BLaER1 treated with 17β-estradiol and CSF1 and Interleukin-3, amounts not matched to agents 10 nM and 100 nM (cell line): Measurements from ENCODE around the gene TEFM.

Source experiments
- H3K27ac ChIP-seq, 11 experiments: shearing (Covaris generic); formaldehyde crosslinking; 2 replicates each; pipeline ENCODE4 v1.8.1; 2022
- H3K27me3 ChIP-seq, 11 experiments: shearing (Covaris generic); formaldehyde crosslinking; 2 replicates each; pipeline ENCODE4 v1.8.1; 2022
- H3K36me3 ChIP-seq, 11 experiments: shearing (Covaris generic); formaldehyde crosslinking; 2 replicates each; pipeline ENCODE4 v1.8.1; 2022
- H3K4me1 ChIP-seq, 10 experiments: shearing (Covaris generic); formaldehyde crosslinking; 2 replicates each; pipeline ENCODE4 v1.8.1; 2022
- H3K4me2 ChIP-seq, 11 experiments: shearing (Covaris generic); formaldehyde crosslinking; 2 replicates each; pipeline ENCODE4 v1.8.1; 2022
- H3K4me3 ChIP-seq, 10 experiments: shearing (Covaris generic); formaldehyde crosslinking; 2 replicates each; pipeline ENCODE4 v1.8.1; 2022
- H3K9ac ChIP-seq, 11 experiments: shearing (Covaris generic); formaldehyde crosslinking; 2 replicates each; pipeline ENCODE4 v1.8.1; 2022
- H3K9me3 ChIP-seq, 11 experiments: shearing (Covaris generic); formaldehyde crosslinking; replicated peaks in 1 of 11; 2 replicates each; pipeline ENCODE4 v1.8.1; 2022
- H4K20me1 ChIP-seq, 11 experiments: shearing (Covaris generic); formaldehyde crosslinking; 2 replicates each; pipeline ENCODE4 v1.8.1; 2022
- Cebpa-rat ChIP-seq, 11 experiments: shearing (Covaris generic); IDR thresholded peaks; 2 replicates each; pipeline ENCODE4 v1.8.1; 2022

Gene TEFM, protein sequence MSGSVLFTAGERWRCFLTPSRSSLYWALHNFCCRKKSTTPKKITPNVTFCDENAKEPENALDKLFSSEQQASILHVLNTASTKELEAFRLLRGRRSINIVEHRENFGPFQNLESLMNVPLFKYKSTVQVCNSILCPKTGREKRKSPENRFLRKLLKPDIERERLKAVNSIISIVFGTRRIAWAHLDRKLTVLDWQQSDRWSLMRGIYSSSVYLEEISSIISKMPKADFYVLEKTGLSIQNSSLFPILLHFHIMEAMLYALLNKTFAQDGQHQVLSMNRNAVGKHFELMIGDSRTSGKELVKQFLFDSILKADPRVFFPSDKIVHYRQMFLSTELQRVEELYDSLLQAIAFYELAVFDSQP

DNA sequence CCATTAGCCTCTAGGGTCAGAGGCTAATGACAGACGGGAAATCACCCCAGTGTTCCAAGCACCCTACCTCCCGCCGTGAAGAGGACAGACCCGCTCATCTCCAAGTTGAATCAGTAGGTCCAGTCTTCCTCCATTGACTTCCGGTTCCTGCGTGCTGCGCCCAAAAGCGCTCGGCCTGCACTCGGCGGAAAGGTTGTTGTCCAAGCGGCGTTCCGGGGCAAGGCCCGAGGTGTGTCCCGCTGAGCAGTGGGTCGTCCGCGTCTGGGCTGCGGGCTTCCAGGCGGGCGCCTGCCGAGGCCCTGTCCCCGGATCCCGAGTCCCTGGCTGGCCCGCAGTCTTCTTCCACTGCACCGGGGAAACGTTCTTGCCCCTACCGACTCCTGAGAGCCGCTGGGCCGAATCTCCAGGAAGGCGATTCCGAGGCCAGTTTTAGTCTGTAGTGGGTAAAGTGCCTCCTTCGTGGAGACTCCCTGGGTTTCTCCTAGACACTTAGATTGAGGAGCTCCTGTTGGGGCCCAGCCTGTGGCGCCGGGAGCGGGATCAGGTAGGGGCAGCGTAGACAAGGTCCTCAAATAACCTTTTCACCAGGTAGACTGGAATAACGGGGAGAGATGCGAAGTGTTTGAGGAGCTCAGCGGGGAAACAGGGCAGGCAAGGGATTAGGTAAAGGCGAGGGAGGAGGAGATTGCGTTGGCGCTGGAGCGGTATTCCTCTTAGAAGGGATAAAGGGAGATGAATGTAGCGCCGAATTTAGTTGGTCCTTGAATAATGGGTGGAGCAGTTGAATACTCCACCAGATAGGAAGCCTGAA, at the start of gene TEFM:
Gene TEFM (minus strand): TSS at position 138 of the 811 bp plus-strand sequence. CDS start 40 bp downstream, at position 98.
- H3K27ac ChIP-seq, result peak within 1 kb of the TSS; percentile 82 to 96 (median 93)
- peak within 1 kb of the TSS; percentile 88 to 97 (median 95) for H3K9ac ChIP-seq
- peak within 1 kb of the TSS; percentile 72 to 87 (median 79) for H3K4me3 ChIP-seq
- H3K27me3 ChIP-seq, result no peaks in the 10 kb centered on the region
- peak within 1 kb of the TSS; percentile 78 to 99 (median 96) for H3K4me2 ChIP-seq
- H3K9me3 ChIP-seq, result no peaks in the 10 kb centered on the region
- peaks cover 13 to 34% (median 28%) of the 10 kb centered on the region in 11 experiments for H3K36me3 ChIP-seq
- H3K4me1 ChIP-seq, result peaks cover 18 to 66% (median 27%) of the 10 kb centered on the region in 10 experiments
- H4K20me1 ChIP-seq, result peaks cover 0 to 9% (median 0%) of the 10 kb centered on the region in 11 experiments; a peak in 8 of 22 replicates
- no peak for TF ChIP-seq Cebpa-rat (IDR thresholded peaks at IDR 0.05)

DNA sequence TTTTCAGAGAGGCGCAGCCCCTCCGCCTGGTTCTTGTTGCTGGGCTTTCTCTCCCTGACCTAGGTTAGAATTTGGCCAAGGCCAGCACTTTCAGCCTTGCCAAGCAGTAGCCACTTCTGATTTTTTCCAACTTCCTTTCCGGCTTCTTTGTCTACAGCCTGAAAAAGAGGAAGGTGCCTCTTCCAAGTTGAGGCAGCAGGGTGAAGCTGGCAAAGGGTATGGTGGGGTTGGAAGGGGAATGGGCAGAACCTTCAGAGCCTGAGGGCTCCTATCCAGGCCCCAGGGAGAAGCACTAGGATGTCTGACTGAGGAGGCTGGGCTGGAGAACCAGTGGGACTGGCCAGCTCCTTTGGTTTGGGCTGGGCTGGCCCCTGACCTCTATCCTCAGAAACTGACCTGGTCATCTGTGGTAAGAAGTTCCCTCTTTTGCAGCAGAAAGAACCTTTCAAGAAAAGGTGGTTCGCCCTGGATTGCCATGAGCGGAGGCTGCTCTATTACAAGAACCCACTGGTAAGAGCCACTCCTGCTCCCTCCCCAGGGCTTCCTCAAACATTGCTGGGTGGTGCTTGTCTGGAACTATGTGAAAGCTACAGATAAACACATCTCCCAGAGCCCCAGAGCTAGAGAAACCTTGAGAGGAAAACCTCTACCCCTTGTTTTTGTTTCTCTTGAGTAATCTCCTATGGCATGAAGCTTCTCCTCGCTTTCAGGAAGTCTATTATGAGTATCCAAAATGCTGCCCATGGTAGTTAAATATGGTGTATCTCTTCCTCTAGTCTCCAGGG, 48.2 kb upstream of the TEFM start:
- Histone ChIP-seq H3K27me3 (no peaks in the 10 kb centered on the region), H3K27ac (peak overlapping the region; percentile 44 to 99 (median 90)), H3K4me2 (peak overlapping the region; percentile 40 to 99 (median 90)), H3K4me1 (peaks cover 43 to 100% (median 91%) of the 10 kb centered on the region in 10 experiments), H4K20me1 (no peaks in the 10 kb centered on the region), H3K4me3 (peak overlapping the region in 6 of 10 experiments; percentile 9 to 61 (median 56); a peak in 11 of 20 replicates), H3K9ac (peak overlapping the region in 9 of 11 experiments; percentile 39 to 97 (median 74); a peak in 17 of 22 replicates), H3K36me3 (peaks cover 0 to 34% (median 0%) of the 10 kb centered on the region in 11 experiments; a peak in 6 of 22 replicates), H3K9me3 (peaks cover 0 to 6% (median 0%) of the 10 kb centered on the region in 11 experiments; a peak in 1 of 22 replicates)
- TF ChIP-seq Cebpa-rat (IDR thresholded peaks at IDR 0.05), result no peak

DNA sequence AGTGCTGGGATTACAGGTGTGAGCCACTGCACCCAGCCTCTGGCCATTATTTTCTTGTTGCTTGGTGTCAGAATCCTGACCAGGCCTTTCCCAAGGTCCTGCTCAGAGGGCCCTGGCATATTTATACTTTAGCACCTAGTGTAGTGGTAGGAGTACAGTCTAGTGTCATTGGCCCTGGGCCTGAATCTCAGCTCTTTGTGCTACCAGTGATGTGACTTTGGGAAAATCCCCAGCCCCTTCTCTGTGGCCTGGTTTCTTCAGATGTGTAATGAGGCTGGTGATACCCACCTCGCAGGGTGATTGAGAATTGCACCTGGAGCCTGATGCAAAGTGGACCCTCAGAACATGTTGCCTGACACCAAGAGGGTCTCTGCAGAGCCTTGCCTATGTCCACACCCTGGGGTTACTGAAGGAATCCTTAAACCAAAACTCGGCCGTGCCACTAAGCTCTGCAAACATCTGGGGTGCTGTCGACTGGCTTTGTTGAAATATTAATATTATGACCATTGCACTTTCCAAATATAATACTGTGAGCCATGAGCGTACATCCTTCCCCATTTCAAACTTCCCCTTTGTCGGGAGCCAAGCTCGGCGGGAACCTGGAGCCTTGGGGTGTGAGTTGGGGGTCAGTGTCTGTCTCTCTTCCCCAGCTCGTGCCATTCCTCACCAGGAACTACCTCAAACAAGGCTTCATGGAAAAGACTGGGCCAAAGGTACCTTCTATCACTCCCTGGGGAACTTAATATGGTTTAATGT, 46.8 kb upstream of the TEFM start:
- Histone ChIP-seq H3K27ac (peak overlapping the region; percentile 35 to 99 (median 90); a peak in 21 of 22 replicates), H3K9me3 (no peaks in the 10 kb centered on the region), H3K36me3 (peaks cover 0 to 24% (median 0%) of the 10 kb centered on the region in 11 experiments; a peak in 6 of 22 replicates), H4K20me1 (no peaks in the 10 kb centered on the region), H3K4me2 (peak overlapping the region; percentile 59 to 99 (median 90)), H3K4me3 (peak overlapping the region in 6 of 10 experiments; percentile 14 to 53 (median 38); a peak in 10 of 20 replicates), H3K27me3 (no peaks in the 10 kb centered on the region), H3K9ac (peak overlapping the region in 10 of 11 experiments; percentile 16 to 97 (median 73); a peak in 19 of 22 replicates), H3K4me1 (peaks cover 34 to 95% (median 80%) of the 10 kb centered on the region in 10 experiments)
- TF ChIP-seq Cebpa-rat (IDR thresholded peaks at IDR 0.05), result no peak; a peak in 1 of 22 replicates

DNA sequence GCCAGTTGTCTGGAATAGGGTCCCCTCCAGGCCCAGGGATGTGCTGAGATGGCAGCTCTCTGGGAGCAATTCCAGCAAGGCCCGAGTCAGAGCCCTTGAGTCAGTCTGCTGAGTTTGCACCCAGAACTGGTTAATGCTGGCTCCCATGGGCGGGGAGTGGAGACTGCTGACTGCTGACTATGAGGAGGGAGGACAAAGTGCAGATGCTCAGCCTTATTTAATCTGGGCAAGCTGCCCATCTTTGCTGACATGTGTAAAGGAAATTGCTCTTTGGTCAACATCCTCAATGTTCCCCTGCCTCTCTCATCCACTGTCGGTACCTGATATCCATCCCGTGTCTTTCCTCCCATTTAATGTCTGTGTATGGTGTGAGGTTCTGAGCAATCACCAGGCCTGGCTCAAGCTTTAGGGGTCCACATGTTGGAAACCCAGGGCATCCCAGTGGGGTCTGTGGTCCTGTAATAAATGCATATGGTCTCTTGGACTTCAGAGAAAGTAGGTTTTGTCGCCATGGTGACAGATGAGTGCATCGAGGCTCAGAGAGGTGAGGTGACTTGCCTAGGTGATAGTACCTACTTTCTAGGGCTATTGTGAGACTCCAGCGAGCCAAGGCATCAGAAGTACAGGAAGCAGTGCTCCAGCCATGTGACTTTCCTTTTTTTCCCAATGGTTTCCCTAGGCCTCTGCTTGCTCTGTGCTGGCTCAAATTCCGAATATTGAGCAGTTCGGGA, 44.8 kb upstream of the TEFM start:
- Histone ChIP-seq H3K4me2 (peak overlapping the region in 8 of 11 experiments; percentile 13 to 99 (median 90); a peak in 14 of 22 replicates), H3K9me3 (no peaks in the 10 kb centered on the region), H3K27ac (peak overlapping the region in 7 of 11 experiments; percentile 9 to 99 (median 93); a peak in 14 of 22 replicates)

DNA sequence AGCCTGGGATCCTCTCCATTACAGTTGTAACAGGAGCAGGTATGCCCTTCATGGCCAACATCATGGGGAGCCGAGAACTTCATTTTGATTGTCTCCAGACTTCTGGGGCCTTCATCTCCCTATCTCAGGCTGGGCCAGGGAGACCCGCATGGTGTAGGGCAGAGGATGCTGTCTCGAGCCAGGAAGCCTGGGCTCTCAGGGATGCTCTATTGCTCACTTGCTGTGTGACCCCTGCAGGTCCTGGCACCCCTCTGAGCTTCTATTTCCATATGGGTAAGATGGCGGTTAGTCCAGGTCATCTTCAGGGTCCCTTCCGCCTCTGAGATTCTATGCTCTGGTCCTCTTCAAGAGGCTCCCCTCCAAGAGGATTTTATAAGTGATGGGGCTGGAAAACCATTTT, 44.2 kb upstream of the TEFM start:
- Histone ChIP-seq H3K27me3 (no peaks in the 10 kb centered on the region), H4K20me1 (no peaks in the 10 kb centered on the region), H3K27ac (peak overlapping the region in 6 of 11 experiments; percentile 11 to 99 (median 94); a peak in 11 of 22 replicates), H3K9ac (peak overlapping the region in 4 of 11 experiments; percentile 45 to 92 (median 60); a peak in 8 of 22 replicates), H3K4me2 (peak overlapping the region in 7 of 11 experiments; percentile 13 to 99 (median 86); a peak in 13 of 22 replicates), H3K36me3 (peaks cover 0 to 5% (median 0%) of the 10 kb centered on the region in 11 experiments; a peak in 3 of 22 replicates), H3K4me1 (peaks cover 28 to 75% (median 55%) of the 10 kb centered on the region in 10 experiments), H3K9me3 (no peaks in the 10 kb centered on the region), H3K4me3 (no peak overlapping the region)
- no peak for TF ChIP-seq Cebpa-rat (IDR thresholded peaks at IDR 0.05)

More for the DNA sequence above, 44.8 kb upstream of the TEFM start:
- H3K4me3 ChIP-seq, result no peak overlapping the region
- TF ChIP-seq Cebpa-rat (IDR thresholded peaks at IDR 0.05), result no peak
- H4K20me1 ChIP-seq, result no peaks in the 10 kb centered on the region
- peaks cover 0 to 5% (median 0%) of the 10 kb centered on the region in 11 experiments; a peak in 5 of 22 replicates for H3K36me3 ChIP-seq
- H3K9ac ChIP-seq, result peak overlapping the region in 5 of 11 experiments; percentile 15 to 97 (median 91); a peak in 7 of 22 replicates
- peaks cover 28 to 81% (median 61%) of the 10 kb centered on the region in 10 experiments for H3K4me1 ChIP-seq
- no peaks in the 10 kb centered on the region for H3K27me3 ChIP-seq

DNA sequence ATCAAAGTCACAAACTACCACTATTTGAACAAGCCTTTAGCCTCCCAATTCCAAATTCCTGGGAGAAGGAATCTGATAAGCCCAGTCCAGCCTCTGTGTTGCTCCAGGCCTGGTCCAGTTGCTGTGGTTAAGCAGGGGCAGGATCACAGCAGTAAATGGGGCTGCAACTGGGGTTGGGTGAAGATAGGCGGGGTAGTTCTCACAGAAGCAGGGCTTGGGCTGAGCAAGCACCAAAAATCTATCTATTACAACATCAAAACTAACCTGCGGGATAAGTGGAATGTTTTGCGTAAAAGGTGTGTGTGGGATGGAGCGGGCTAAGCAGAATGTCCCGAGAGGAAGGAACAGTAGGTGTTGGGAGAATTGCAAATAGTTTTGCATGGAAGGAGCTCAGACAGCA, 41.8 kb upstream of the TEFM start:
- TF ChIP-seq Cebpa-rat (IDR thresholded peaks at IDR 0.05), result no peak
- Histone ChIP-seq H3K9ac (no peak overlapping the region), H3K9me3 (peaks cover 0 to 4% (median 0%) of the 10 kb centered on the region in 11 experiments; a peak in 2 of 22 replicates), H3K4me1 (peaks cover 9 to 58% (median 31%) of the 10 kb centered on the region in 10 experiments), H4K20me1 (no peaks in the 10 kb centered on the region), H3K4me3 (no peak overlapping the region), H3K27ac (no peak overlapping the region), H3K36me3 (peaks cover 0 to 16% (median 0%) of the 10 kb centered on the region in 11 experiments; a peak in 4 of 22 replicates), H3K27me3 (no peaks in the 10 kb centered on the region), H3K4me2 (peak overlapping the region in 1 of 11 experiments; percentile 20; a peak in 2 of 22 replicates)
